H9 (cell line): ENCODE data around the gene STRIP1. TPM values are rescaled to one million over a fixed set of nuclear protein-coding genes. Genes with fewer than 3 reads are reported as not detected.

Experiments
- DNase-seq: peaks from one replicate; pipeline ENCODE4 v3.0.0-alpha.2; 2017
- H2AFZ ChIP-seq: one replicate; pipeline ENCODE4 v1.6.1; 2013; ENCODE audit warnings: mild to moderate bottlenecking, low read length, control low read depth, moderate library complexity
- H2AK5ac ChIP-seq: 2 replicates; pipeline ENCODE4 v1.6.1; 2013; ENCODE audit warnings: low read length, control low read depth, mixed read lengths; ENCODE audit not compliant: insufficient read length
- H2BK120ac ChIP-seq: one replicate; pipeline ENCODE4 v1.6.1; 2013; ENCODE audit warnings: low read depth, mild to moderate bottlenecking, low read length, control low read depth, inconsistent platforms; ENCODE audit not compliant: poor library complexity, severe bottlenecking
- H2BK12ac ChIP-seq: 2 replicates; pipeline ENCODE4 v1.6.1; 2013; ENCODE audit warnings: low read length, control low read depth, mixed read lengths, low read depth; ENCODE audit not compliant: insufficient read length
- H2BK15ac ChIP-seq: 2 replicates; pipeline ENCODE4 v1.6.1; 2013; ENCODE audit warnings: low read depth, low read length, control low read depth
- H2BK20ac ChIP-seq: one replicate; pipeline ENCODE4 v1.6.1; 2013; ENCODE audit warnings: low read depth, mild to moderate bottlenecking, low read length, control low read depth, inconsistent platforms; ENCODE audit not compliant: poor library complexity, severe bottlenecking
- H2BK5ac ChIP-seq: 2 replicates; pipeline ENCODE4 v1.6.1; 2013; ENCODE audit warnings: low read length, control low read depth, mixed read lengths; ENCODE audit not compliant: insufficient read length
- H3K14ac ChIP-seq: 2 replicates; pipeline ENCODE4 v1.6.1; 2013; ENCODE audit warnings: low read length, control low read depth; ENCODE audit not compliant: insufficient read depth
- H3K18ac ChIP-seq: 2 replicates; pipeline ENCODE4 v1.6.1; 2013; ENCODE audit warnings: low read depth, mild to moderate bottlenecking, mixed read lengths, low read length, control low read depth; ENCODE audit not compliant: insufficient read length
- H3K23ac ChIP-seq: 2 replicates; pipeline ENCODE4 v1.6.1; 2013; ENCODE audit warnings: low read length, control low read depth, mixed read lengths, low read depth; ENCODE audit not compliant: insufficient read length
- H3K23me2 ChIP-seq: 2 replicates; pipeline ENCODE4 v1.6.1; 2013; ENCODE audit warnings: low read depth, mild to moderate bottlenecking, mixed read lengths, low read length, control low read depth; ENCODE audit not compliant: insufficient read length, poor library complexity, severe bottlenecking
- H3K27ac ChIP-seq: 2 replicates; pipeline ENCODE4 v1.5.1; 2013; ENCODE audit warnings: low read length, control low read depth, mixed read lengths, low read depth; ENCODE audit not compliant: insufficient read length
- H3K27me3 ChIP-seq: 2 replicates; pipeline ENCODE4 v1.6.1; 2013; ENCODE audit warnings: low read length, control low read depth, inconsistent platforms; ENCODE audit not compliant: insufficient read depth
- H3K4ac ChIP-seq: 2 replicates; pipeline ENCODE4 v1.6.1; 2013; ENCODE audit warnings: low read depth, mild to moderate bottlenecking, control low read depth, inconsistent platforms, low read length, moderate library complexity
- H3K4me1 ChIP-seq: 2 replicates; pipeline ENCODE4 v1.6.1; 2013; ENCODE audit warnings: low read length, control low read depth, inconsistent platforms; ENCODE audit not compliant: insufficient read depth
- H3K4me2 ChIP-seq: 2 replicates; pipeline ENCODE4 v1.6.1; 2013; ENCODE audit warnings: low read length, control low read depth, mixed read lengths; ENCODE audit not compliant: insufficient read length, insufficient read depth
- H3K56ac ChIP-seq: 2 replicates; pipeline ENCODE4 v1.6.1; 2013; ENCODE audit warnings: low read depth, mild to moderate bottlenecking, mixed read lengths, low read length, control low read depth; ENCODE audit not compliant: insufficient read length
- H3K79me1 ChIP-seq: 2 replicates; pipeline ENCODE4 v1.6.1; 2013; ENCODE audit warnings: low read depth, mild to moderate bottlenecking, moderate library complexity, low read length, control low read depth, inconsistent platforms; ENCODE audit not compliant: insufficient read depth, poor library complexity, severe bottlenecking
- H3K79me2 ChIP-seq: 2 replicates; pipeline ENCODE4 v1.6.1; 2013; ENCODE audit warnings: low read length, control low read depth, inconsistent platforms; ENCODE audit not compliant: insufficient read depth
- H3K9ac ChIP-seq: 2 replicates; pipeline ENCODE4 v1.6.1; 2013; ENCODE audit warnings: low read length, control low read depth, mixed read lengths; ENCODE audit not compliant: insufficient read length; ENCODE audit errors: extremely low read depth
- H3K9me3 ChIP-seq: one replicate; pipeline ENCODE4 v1.6.1; 2013; ENCODE audit warnings: low read depth, low read length, inconsistent platforms; ENCODE audit not compliant: control insufficient read depth
- H3T11ph ChIP-seq: one replicate; pipeline ENCODE4 v1.6.1; 2013; ENCODE audit warnings: mild to moderate bottlenecking, low read length, control low read depth, inconsistent platforms
- H4K20me1 ChIP-seq: one replicate; pipeline ENCODE4 v1.6.1; 2013; ENCODE audit not compliant: control insufficient read depth, insufficient read length, insufficient read depth
- H4K5ac ChIP-seq: 2 replicates; pipeline ENCODE4 v1.6.1; 2013; ENCODE audit warnings: low read depth, mild to moderate bottlenecking, mixed read lengths, low read length, control low read depth; ENCODE audit not compliant: insufficient read length
- H4K8ac ChIP-seq: replicated peaks from 2 replicates; pipeline ENCODE4 v1.6.1; 2013; ENCODE audit warnings: low read length, control low read depth, mixed read lengths, low read depth; ENCODE audit not compliant: insufficient read length
- H4K91ac ChIP-seq: 2 replicates; pipeline ENCODE4 v1.6.1; 2013; ENCODE audit warnings: low read depth, mild to moderate bottlenecking, moderate library complexity, mixed read lengths, low read length, control low read depth; ENCODE audit not compliant: insufficient read length
- H3K27ac Mint-ChIP-seq, 3 experiments: 2 replicates in 2 of 3; 3 replicates in 1 of 3; pipeline ENCODE4 v1.8.0; 2020 to 2021; ENCODE audit warnings: mixed read lengths in 3 of 3, mild to moderate bottlenecking in 1 of 3, moderate library complexity in 1 of 3
- H3K27me3 Mint-ChIP-seq: 2 replicates; pipeline ENCODE4 v1.8.0; 2021; ENCODE audit warnings: low read depth, mild to moderate bottlenecking, moderate library complexity, mixed read lengths
- H3K36me3 Mint-ChIP-seq, 3 experiments: 2 replicates in 2 of 3; 3 replicates in 1 of 3; pipeline ENCODE4 v1.8.0; 2020 to 2021; ENCODE audit warnings: low read depth in 3 of 3, mixed read lengths in 3 of 3; ENCODE audit not compliant: insufficient read depth in 1 of 3
- H3K4me1 Mint-ChIP-seq, 2 experiments: 2 replicates each; pipeline ENCODE4 v1.8.0; 2020; ENCODE audit warnings: mixed read lengths in 2 of 2
- H3K4me3 Mint-ChIP-seq, 2 experiments: 2 replicates in 1 of 2; 3 replicates in 1 of 2; pipeline ENCODE4 v1.8.0; 2020 to 2021; ENCODE audit warnings: mild to moderate bottlenecking in 2 of 2, mixed read lengths in 2 of 2, moderate library complexity in 1 of 2
- H3K9me3 Mint-ChIP-seq, 2 experiments: 2 replicates in 1 of 2; 3 replicates in 1 of 2; pipeline ENCODE4 v1.8.0; 2020; ENCODE audit warnings: mild to moderate bottlenecking in 2 of 2, mixed read lengths in 2 of 2, moderate library complexity in 1 of 2
- WGBS: extraction: QIAGEN DNeasy Blood & Tissue Kit; methylation state at CpG from one replicate; pipeline ENCODE4 v1.1.7; 2013; ENCODE audit warnings: missing lambda C conversion rate, low lambda C conversion rate, mixed read lengths; ENCODE audit not compliant: insufficient read length; ENCODE audit errors: extremely low coverage; 5-methylcytosine and 5-hydroxymethylcytosine counted together
- total RNA-seq: library from RNA; stranded (reverse); gene quantifications from 2 replicates; pipeline ENCODE4 v1.2.1, GENCODE V29; 2021
- TF ChIP-seq, protein P1 (sequence below): fragments of 200-600 bp; sonication (generic); conservative IDR thresholded peaks from 3 replicates; pipeline ENCODE4 v1.8.0; 2021; ENCODE audit warnings: antibody characterized with exemption, mild to moderate bottlenecking

The STRIP1 gene
- total RNA-seq, 1 experiment from 2014 or later: 43.6 TPM

DNA sequence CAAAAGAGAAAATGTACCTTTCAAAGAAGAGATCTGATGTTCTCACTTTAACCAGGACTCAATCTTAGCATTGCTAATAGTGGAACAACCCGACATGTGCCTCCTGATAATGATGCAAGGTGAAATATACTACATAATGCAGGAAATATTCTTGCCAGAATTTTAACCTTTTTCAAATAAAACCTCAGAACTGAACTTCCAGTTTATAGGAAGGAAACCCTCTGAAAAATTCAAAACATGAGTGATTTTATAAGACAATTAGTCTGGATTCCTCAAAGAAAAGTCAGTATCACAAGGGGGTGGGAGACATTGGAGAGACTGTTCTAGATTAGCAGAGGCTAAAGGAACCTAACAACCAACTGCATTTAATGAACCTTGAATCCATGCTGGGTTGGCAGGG lies 31.7 kb upstream of the STRIP1 start:
- Histone ChIP-seq H3K79me2 (peaks cover 9% of the 10 kb centered on the region; the same call in 1 of the 2 replicates), H4K5ac (no peak overlapping the region), H3K27ac (no peak overlapping the region), H4K91ac (no peak overlapping the region), H2BK120ac (no peak overlapping the region), H3K4ac (no peak overlapping the region), H2AK5ac (no peak overlapping the region), H3K4me1 (peaks cover 14% of the 10 kb centered on the region), H3K23me2 (no peaks in the 10 kb centered on the region), H3K9me3 (no peaks in the 10 kb centered on the region), H3K56ac (no peak overlapping the region), H3K4me2 (no peak overlapping the region), H2AFZ (no peak overlapping the region), H3K23ac (no peak overlapping the region), H2BK15ac (no peak overlapping the region), H3K18ac (no peak overlapping the region), H2BK20ac (no peak overlapping the region), H3K14ac (no peak overlapping the region), H3K79me1 (no peaks in the 10 kb centered on the region), H2BK12ac (no peak overlapping the region), H3T11ph (no peak overlapping the region), H3K9ac (no peak overlapping the region), H4K8ac (no peak overlapping the region), H2BK5ac (no peak overlapping the region), H4K20me1 (no peaks in the 10 kb centered on the region), H3K27me3 (no peaks in the 10 kb centered on the region)
- Mint-ChIP-seq H3K4me3 (no peak overlapping the region), H3K4me1 (peaks cover 55 to 56% of the 10 kb centered on the region in 2 experiments), H3K36me3 (peaks cover 0 to 2% (median 0%) of the 10 kb centered on the region in 3 experiments; a peak in 2 of 7 replicates), H3K27ac (peak overlapping the region in 2 of 3 experiments; percentile 59 to 95; a peak in 2 of 7 replicates), H3K9me3 (no peaks in the 10 kb centered on the region), H3K27me3 (no peaks in the 10 kb centered on the region)
- DNase-seq: no peak
- TF ChIP-seq, protein P1, sequence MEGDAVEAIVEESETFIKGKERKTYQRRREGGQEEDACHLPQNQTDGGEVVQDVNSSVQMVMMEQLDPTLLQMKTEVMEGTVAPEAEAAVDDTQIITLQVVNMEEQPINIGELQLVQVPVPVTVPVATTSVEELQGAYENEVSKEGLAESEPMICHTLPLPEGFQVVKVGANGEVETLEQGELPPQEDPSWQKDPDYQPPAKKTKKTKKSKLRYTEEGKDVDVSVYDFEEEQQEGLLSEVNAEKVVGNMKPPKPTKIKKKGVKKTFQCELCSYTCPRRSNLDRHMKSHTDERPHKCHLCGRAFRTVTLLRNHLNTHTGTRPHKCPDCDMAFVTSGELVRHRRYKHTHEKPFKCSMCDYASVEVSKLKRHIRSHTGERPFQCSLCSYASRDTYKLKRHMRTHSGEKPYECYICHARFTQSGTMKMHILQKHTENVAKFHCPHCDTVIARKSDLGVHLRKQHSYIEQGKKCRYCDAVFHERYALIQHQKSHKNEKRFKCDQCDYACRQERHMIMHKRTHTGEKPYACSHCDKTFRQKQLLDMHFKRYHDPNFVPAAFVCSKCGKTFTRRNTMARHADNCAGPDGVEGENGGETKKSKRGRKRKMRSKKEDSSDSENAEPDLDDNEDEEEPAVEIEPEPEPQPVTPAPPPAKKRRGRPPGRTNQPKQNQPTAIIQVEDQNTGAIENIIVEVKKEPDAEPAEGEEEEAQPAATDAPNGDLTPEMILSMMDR: no peak
- whole genome bisulfite sequencing: no CpG with 5 or more reads among the region's 1 CpG
